KOPT-K1 (cell line): ENCODE results near the gene COBLL1.

Experiments used
- H3K27ac ChIP-seq: fragments of 200-600 bp; sonication (generic); 2 replicates; pipeline ENCODE4 v1.5.1; 2016; ENCODE audit warnings: antibody characterized with exemption, mild to moderate bottlenecking, low read depth, low read length; ENCODE audit not compliant: poor library complexity, severe bottlenecking
- H3K36me3 ChIP-seq: fragments of 200-600 bp; sonication (generic); 2 replicates; pipeline ENCODE4 v1.5.1; 2017; ENCODE audit warnings: antibody characterized with exemption, mild to moderate bottlenecking, low read length, moderate library complexity; ENCODE audit not compliant: insufficient read depth
- H3K9me3 ChIP-seq: fragments of 200-600 bp; sonication (generic); 2 replicates; pipeline ENCODE4 v1.5.1; 2017; ENCODE audit warnings: antibody characterized with exemption, low read length, mild to moderate bottlenecking; ENCODE audit not compliant: insufficient read depth, poor library complexity, severe bottlenecking

COBLL1 gene

DNA sequence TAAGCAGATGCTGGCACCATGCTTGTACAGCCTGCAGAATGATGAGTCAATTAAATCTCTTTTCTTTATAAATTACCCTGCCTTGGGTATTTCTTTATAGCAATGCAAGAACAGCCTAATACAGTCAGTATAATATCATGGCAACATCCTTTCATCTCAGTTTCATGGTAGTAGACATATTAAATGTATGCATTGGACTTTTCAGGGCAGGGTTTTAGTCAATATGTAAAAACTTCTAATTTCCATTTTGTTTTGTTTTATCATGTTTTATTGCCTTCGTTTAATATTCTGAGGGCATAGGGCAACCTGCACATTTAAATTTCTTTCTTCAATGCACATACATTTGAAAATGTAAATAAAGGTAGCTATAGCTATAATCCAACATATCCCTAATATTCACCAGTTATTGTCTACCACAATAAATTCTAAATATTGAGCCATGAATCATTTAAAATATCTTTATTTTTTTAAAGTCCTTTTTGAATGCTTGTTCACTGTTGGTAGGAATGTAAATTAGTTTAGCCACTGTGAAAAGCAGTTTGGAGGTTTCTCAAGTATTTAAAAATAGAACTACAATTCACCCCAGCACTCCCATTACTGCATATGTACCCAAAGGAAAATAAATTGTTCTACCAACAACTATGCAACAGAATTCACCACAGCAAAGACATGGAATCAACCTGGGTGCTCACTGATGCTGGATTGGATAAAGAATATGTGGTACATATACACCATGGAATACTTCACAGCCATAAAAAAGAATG, 178.6 kb downstream of the COBLL1 start:
- Histone ChIP-seq H3K27ac (no peak overlapping the region), H3K36me3 (no peaks in the 10 kb centered on the region), H3K9me3 (no peaks in the 10 kb centered on the region)

DNA sequence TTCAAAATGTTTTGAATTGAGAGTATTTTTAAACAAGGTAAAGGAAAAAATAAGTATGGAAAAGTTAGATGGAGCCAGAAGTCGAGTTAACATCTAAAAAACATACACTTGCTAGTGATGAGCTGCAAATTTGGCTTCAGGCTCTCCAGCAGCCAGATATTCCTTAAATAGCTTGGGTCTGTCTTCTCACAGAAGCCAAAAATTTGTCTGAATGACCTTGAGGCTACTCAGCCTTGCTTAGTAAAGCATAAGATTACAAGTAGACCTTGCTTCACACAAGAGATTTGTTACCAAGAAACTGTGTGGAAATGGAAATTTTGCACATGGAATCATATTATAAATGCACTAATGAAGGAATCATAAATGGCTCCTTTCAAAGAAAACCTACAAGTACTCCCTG, 179.6 kb downstream of the COBLL1 start:
- Histone ChIP-seq H3K36me3 (no peaks in the 10 kb centered on the region), H3K27ac (no peak overlapping the region), H3K9me3 (no peaks in the 10 kb centered on the region)

GRCh38 chr2:164661349-164661748, 180.3 kb downstream of the COBLL1 start:
- H3K36me3 ChIP-seq, result no peaks in the 10 kb centered on the region
- no peak overlapping the region for H3K27ac ChIP-seq
- H3K9me3 ChIP-seq, result no peaks in the 10 kb centered on the region

GRCh38 chr2:164657129-164657528, 184.5 kb downstream of the COBLL1 start:
- Histone ChIP-seq H3K36me3 (no peaks in the 10 kb centered on the region), H3K27ac (no peak overlapping the region), H3K9me3 (no peaks in the 10 kb centered on the region)

GRCh38 chr2:164655750-164656149, 185.9 kb downstream of the COBLL1 start:
- no peaks in the 10 kb centered on the region for H3K9me3 ChIP-seq
- H3K36me3 ChIP-seq, result no peaks in the 10 kb centered on the region
- no peak overlapping the region for H3K27ac ChIP-seq

DNA sequence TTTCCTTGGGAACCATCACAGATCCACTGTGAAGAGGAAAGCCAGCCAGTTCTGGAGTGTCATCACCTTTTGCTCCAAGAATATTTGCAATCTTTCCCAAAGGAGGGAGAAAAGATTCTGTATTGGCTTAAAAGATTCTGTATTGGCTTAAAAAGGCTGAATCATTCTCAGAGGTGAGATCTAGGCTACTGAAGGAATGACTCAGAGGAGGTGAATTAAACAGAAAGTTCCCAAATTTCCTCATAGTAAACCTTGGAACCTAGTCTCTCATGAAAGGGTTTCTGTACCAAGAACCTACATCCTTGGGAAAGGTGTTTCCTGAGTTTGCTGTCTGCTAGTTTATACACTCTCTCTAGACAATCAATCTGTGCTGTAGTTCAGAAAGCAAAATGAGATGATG, 186.3 kb downstream of the COBLL1 start:
- H3K27ac ChIP-seq, result no peak overlapping the region
- H3K36me3 ChIP-seq, result no peaks in the 10 kb centered on the region
- H3K9me3 ChIP-seq, result no peaks in the 10 kb centered on the region

- no peak overlapping the region for H3K27ac ChIP-seq
- no peaks in the 10 kb centered on the region for H3K36me3 ChIP-seq
- no peaks in the 10 kb centered on the region for H3K9me3 ChIP-seq
These were observed 190.3 kb downstream of the COBLL1 start for GRCh38 chr2:164651361-164651760.

DNA sequence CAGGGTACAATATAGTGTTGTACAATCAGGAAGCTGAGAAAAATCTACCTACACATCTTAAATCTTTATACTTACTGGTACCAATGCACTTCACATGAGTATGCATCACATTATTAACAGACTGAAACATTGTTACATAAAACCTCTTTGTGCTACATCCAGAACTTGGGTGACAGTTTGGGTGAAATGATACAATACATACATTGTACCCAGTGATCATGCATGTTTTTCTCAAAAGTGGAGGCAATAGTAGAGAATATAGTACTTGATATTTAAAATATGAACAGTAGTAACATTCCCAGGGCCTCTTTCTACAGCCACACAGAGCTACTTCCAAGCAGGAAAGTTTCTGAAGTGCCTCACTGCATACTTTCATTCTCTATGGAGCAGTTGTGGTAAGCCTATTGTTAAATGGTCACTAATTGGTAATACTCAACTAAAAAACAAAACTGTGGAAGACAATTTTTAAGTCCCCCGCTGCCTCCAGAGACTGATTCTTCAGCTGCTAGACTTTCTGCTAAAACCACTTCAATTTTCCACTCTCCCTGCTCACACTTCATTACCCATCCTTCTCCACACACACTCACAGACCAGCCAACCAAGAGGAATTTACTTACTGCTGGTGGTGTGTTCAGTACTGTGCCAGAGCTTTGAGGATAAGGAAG, 197.5 kb downstream of the COBLL1 start:
- Histone ChIP-seq H3K9me3 (no peaks in the 10 kb centered on the region), H3K27ac (no peak overlapping the region), H3K36me3 (no peaks in the 10 kb centered on the region)

DNA sequence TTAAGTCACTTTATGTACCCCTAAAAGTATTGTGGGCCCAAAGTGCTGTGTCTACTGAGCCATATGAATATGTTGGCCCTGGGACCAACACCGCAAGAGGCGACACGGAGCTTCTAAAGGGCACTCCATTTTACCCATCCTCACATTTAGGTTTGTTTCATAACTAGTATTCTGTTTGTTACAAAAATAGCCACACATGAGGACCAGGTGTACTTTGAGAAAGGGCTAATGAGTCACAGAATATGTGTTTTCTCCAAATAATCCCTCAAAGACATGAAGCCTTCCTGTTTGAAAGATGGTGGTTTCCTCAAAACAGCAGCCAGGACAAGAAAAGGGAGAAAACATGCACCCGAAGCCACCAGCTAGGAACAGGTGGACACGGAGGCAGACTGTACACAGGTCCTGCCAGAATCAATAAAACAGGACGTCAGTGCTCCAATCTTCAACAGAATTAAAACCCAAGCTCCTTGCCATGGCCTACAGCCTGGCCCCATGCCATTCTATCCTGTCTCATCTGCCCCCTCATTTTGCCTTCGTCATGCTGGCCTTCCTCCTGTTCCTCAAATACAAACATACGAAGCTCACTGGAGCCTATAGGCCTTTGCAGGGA, 198.6 kb downstream of the COBLL1 start:
- Histone ChIP-seq H3K27ac (no peak overlapping the region), H3K9me3 (no peaks in the 10 kb centered on the region), H3K36me3 (no peaks in the 10 kb centered on the region)

- no peaks in the 10 kb centered on the region for H3K36me3 ChIP-seq
- no peak overlapping the region for H3K27ac ChIP-seq
- H3K9me3 ChIP-seq, result no peaks in the 10 kb centered on the region
These were observed 199.4 kb downstream of the COBLL1 start for GRCh38 chr2:164642268-164642667.
